ENCODE measurements around the gene CASZ1. TPM values are rescaled to one million over a fixed set of nuclear protein-coding genes. Genes with fewer than 3 reads are reported as not detected.

The CASZ1 gene
- total RNA-seq, 1 experiment from 2014 or later, result 27.8 TPM

- DNase-seq (ENCODE audit: low read depth, low spot score) (no peak), ATAC-seq (no peak)
- no peaks in the 10 kb centered on the region for H3K36me3 ChIP-seq (ENCODE audit: control insufficient read depth, insufficient read depth, low read length)
- CTCF ChIA-PET, result no interaction called here
- in situ Hi-C loops (cut with HindIII; ENCODE audit: low pct_unique_long_range_greater_than_20kb, low sequenced_read_pairs) (no loop called here), intact Hi-C loops (cut with micrococcal nuclease; ENCODE audit: unreplicated experiment) (no loop called here)
- no peak overlapping the region for H3K27ac ChIP-seq (ENCODE audit: low read length)
- TF ChIP-seq SIN3A (IDR thresholded peaks at IDR 0.05; ENCODE audit: borderline replicate concordance, insufficient read depth, low read depth, low read length) (no peak), POLR2AphosphoS5 (IDR thresholded peaks at IDR 0.05; ENCODE audit: low read depth, low read length) (no peak), CTCF (IDR thresholded peaks at IDR 0.05) (no peak), TCF7L2 (IDR thresholded peaks at IDR 0.05; ENCODE audit: low read depth, low read length) (no peak), REST (IDR thresholded peaks at IDR 0.05; ENCODE audit: insufficient read depth in 1 of 2, low read depth in 2 of 2, low read length in 1 of 2) (no peak)
- POLR2A ChIA-PET, result no interaction called here
- H3K27me3 ChIP-seq (ENCODE audit: control insufficient read depth, insufficient read depth, low read length), result no peaks in the 10 kb centered on the region
- no peaks in the 10 kb centered on the region for H3K4me1 ChIP-seq (ENCODE audit: control insufficient read depth, insufficient read depth, low read length)
- no TSS peak for BruUV-seq (replicated peaks)
- no peak overlapping the region for H3K4me3 ChIP-seq (ENCODE audit: low read depth in 2 of 2, low read length in 2 of 2)
- no peaks in the 10 kb centered on the region for H3K9me3 ChIP-seq (ENCODE audit: control insufficient read depth, insufficient read depth, low read depth, low read length)
Measured at GRCh38 chr1:10662090-10662688, 134.3 kb downstream of the CASZ1 start.

GRCh38 chr1:10661453-10661852 is 135.0 kb downstream of the CASZ1 start:
- POLR2A ChIA-PET, result no interaction called here
- TF ChIP-seq REST (IDR thresholded peaks at IDR 0.05; ENCODE audit: insufficient read depth in 1 of 2, low read depth in 2 of 2, low read length in 1 of 2) (no peak), SIN3A (IDR thresholded peaks at IDR 0.05; ENCODE audit: borderline replicate concordance, insufficient read depth, low read depth, low read length) (no peak), CTCF (IDR thresholded peaks at IDR 0.05) (no peak), TCF7L2 (IDR thresholded peaks at IDR 0.05; ENCODE audit: low read depth, low read length) (no peak), POLR2AphosphoS5 (IDR thresholded peaks at IDR 0.05; ENCODE audit: low read depth, low read length) (no peak)
- CTCF ChIA-PET, result no interaction called here
- ATAC-seq (no peak), DNase-seq (ENCODE audit: low read depth, low spot score) (no peak)
- BruUV-seq (replicated peaks), result no TSS peak
- in situ Hi-C loops (cut with HindIII; ENCODE audit: low pct_unique_long_range_greater_than_20kb, low sequenced_read_pairs) (no loop called here), intact Hi-C loops (cut with micrococcal nuclease; ENCODE audit: unreplicated experiment) (no loop called here)
- no peaks in the 10 kb centered on the region for H3K9me3 ChIP-seq (ENCODE audit: control insufficient read depth, insufficient read depth, low read depth, low read length)
- no peaks in the 10 kb centered on the region for H3K36me3 ChIP-seq (ENCODE audit: control insufficient read depth, insufficient read depth, low read length)
- H3K4me3 ChIP-seq (ENCODE audit: low read depth in 2 of 2, low read length in 2 of 2), result no peak overlapping the region
- no peaks in the 10 kb centered on the region for H3K4me1 ChIP-seq (ENCODE audit: control insufficient read depth, insufficient read depth, low read length)
- H3K27me3 ChIP-seq (ENCODE audit: control insufficient read depth, insufficient read depth, low read length), result no peaks in the 10 kb centered on the region
- no peak overlapping the region for H3K27ac ChIP-seq (ENCODE audit: low read length)

Measured in Panc1 (cell line).